AG04449 (cell line): ENCODE results near the gene PPM1K.

Experiments used
- CTCF ChIA-PET: fragments of 350-600 bp; formaldehyde crosslinking; extraction: SDS; loops from one replicate; lab custom pipeline; 2021; ENCODE audit warnings: antibody characterized with exemption; lab: Yijun Ruan, JAX
- POLR2A ChIA-PET: fragments of 400-600, 350-600 bp; formaldehyde crosslinking; extraction: SDS; loops from one replicate; lab custom pipeline; 2020; ENCODE audit warnings: antibody characterized with exemption, inconsistent platforms; lab: Yijun Ruan, JAX
- DNase-seq: peaks from one replicate; pipeline ENCODE4 v3.0.0-alpha.2; 2010; ENCODE audit warnings: low read depth, low spot score
- H3K4me3 ChIP-seq: 2 replicates; pipeline ENCODE4 v1.5.1; 2011; ENCODE audit warnings: low read depth, mild to moderate bottlenecking, control low read depth, low read length
- TF ChIP-seq, protein P1 (sequence below): IDR thresholded peaks from one replicate; pipeline ENCODE4 v1.5.1; 2011; ENCODE audit warnings: mild to moderate bottlenecking, moderate library complexity, low read length, control low read depth, inconsistent platforms; ENCODE audit not compliant: insufficient read depth; ENCODE audit errors: missing control alignments

Gene PPM1K

DNA sequence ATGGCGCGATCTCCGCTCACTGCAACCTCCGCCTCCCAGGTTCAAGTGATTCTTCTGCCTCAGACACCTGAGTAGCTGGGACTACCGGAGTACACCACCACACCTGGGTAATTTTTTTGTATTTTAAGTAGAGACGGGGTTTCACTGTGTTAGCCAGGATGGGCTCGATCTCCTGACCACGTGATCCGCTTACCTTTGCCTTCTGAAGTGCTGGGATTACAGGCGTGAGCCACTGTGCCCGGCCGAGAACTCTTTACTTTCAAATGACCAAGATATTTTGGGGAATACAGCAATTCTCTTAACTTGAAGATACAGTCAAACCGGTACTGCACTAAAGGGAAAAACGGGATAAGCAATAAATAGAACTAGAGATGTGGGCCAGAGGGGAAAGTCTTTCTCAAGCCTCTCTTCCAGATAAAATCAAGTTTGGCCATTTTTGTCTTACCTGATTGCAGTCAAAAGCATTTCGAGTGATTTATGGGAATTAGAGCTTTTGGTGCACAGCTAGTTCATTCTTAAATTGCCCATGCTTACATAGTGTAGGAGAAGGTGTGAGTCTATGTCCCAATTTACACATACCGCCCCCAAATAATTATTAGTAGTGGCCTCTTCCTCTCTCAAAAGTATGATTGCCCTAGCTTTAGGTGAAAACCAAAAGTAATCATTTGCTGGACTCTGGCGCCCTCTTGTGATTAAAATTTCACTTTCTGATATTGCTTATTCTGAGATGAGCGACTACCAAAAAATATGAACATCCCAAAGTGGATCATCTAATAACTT, 72.7 kb downstream of the PPM1K start:
- ChIA-PET POLR2A (interaction anchor here (1.0 kb wide), 1 partner anchor 363 kb away, joined by 5 read pairs; no protein-coding TSS in a partner anchor), CTCF (interaction anchor here (0.6 to 17.3 kb wide), 59 partner anchors 7 to 836 kb away, joined by 3 to 210 read pairs (median 5); partner anchors contain the start of genes ABCG2 and SPP1)
- no peak for DNase-seq

GRCh38 chr4:88208156-88208555, 76.2 kb downstream of the PPM1K start:
- no peak for DNase-seq

More for the DNA sequence above, 72.7 kb downstream of the PPM1K start:
- H3K4me3 ChIP-seq: no peak overlapping the region
- TF ChIP-seq, protein P1, sequence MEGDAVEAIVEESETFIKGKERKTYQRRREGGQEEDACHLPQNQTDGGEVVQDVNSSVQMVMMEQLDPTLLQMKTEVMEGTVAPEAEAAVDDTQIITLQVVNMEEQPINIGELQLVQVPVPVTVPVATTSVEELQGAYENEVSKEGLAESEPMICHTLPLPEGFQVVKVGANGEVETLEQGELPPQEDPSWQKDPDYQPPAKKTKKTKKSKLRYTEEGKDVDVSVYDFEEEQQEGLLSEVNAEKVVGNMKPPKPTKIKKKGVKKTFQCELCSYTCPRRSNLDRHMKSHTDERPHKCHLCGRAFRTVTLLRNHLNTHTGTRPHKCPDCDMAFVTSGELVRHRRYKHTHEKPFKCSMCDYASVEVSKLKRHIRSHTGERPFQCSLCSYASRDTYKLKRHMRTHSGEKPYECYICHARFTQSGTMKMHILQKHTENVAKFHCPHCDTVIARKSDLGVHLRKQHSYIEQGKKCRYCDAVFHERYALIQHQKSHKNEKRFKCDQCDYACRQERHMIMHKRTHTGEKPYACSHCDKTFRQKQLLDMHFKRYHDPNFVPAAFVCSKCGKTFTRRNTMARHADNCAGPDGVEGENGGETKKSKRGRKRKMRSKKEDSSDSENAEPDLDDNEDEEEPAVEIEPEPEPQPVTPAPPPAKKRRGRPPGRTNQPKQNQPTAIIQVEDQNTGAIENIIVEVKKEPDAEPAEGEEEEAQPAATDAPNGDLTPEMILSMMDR: peak; percentile 28

More at GRCh38 chr4:88208156-88208555, 76.2 kb downstream of the PPM1K start:
- TF ChIP-seq, protein P1: no peak
- CTCF ChIA-PET: interaction anchor here (1.1 to 17.3 kb wide), 9 partner anchors 9 to 357 kb away, joined by 3 to 210 read pairs (median 10); no protein-coding TSS in a partner anchor
- H3K4me3 ChIP-seq: no peak overlapping the region
- POLR2A ChIA-PET: no interaction called here
